HCT116 (cell line): Measurements from ENCODE around the gene RGS12.

Source experiments
- EGR1 ChIP-seq: IDR thresholded peaks from 2 replicates; pipeline ENCODE4 v1.6.1; 2012; ENCODE audit warnings: low read depth
- EZH2 ChIP-seq: fragments of 200-600 bp; sonication (generic); IDR thresholded peaks from 2 replicates; pipeline ENCODE4 v1.6.1; 2017; ENCODE audit warnings: antibody characterized with exemption, mixed run types
- EZH2phosphoT487 ChIP-seq: fragments of 200-600 bp; IDR thresholded peaks from 2 replicates; pipeline ENCODE4 v1.6.1; 2018; ENCODE audit warnings: antibody characterized with exemption, borderline replicate concordance
- POLR2A ChIP-seq: IDR thresholded peaks from 2 replicates; pipeline ENCODE4 v1.7.0; 2011; ENCODE audit warnings: borderline replicate concordance; ENCODE audit not compliant: insufficient read depth, insufficient read length; ENCODE audit errors: extremely low read depth
- SP1 ChIP-seq: IDR thresholded peaks from 2 replicates; pipeline ENCODE4 v1.6.1; 2012; ENCODE audit warnings: low read depth
- TCF7L2 ChIP-seq: IDR thresholded peaks from 2 replicates; pipeline ENCODE4 v1.7.0; 2011; ENCODE audit warnings: borderline replicate concordance, inconsistent platforms; ENCODE audit not compliant: insufficient read depth, insufficient read length; ENCODE audit errors: extremely low read depth
- YY1 ChIP-seq: IDR thresholded peaks from 2 replicates; pipeline ENCODE4 v1.6.1; 2011; ENCODE audit warnings: low read length, low read depth, moderate library complexity, mild to moderate bottlenecking; ENCODE audit not compliant: insufficient replicate concordance; ENCODE audit errors: extremely low read depth
- ZFX ChIP-seq: fragments of 450-650 bp; IDR thresholded peaks from 2 replicates; pipeline ENCODE4 v1.6.1; 2017
- ZNF274 ChIP-seq: fragments of 200-500 bp; sonication (Bioruptor generic); IDR thresholded peaks from 2 replicates; pipeline ENCODE4 v1.6.1; 2014; ENCODE audit warnings: mild to moderate bottlenecking, low read depth, low read length, inconsistent platforms
- TF ChIP-seq, protein P1 (sequence below): IDR thresholded peaks from 2 replicates; pipeline ENCODE4 v1.6.1; 2012
- TF ChIP-seq, protein P2 (sequence below), 3 experiments: fragments of 200-600 bp in 1 of 3; sonication (generic) in 1 of 3; IDR thresholded peaks in 2 of 3; conservative IDR thresholded peaks in 1 of 3; 2 replicates each; pipeline ENCODE4 v1.5.1; 2012 to 2017; ENCODE audit warnings: low read depth in 2 of 3, low read length in 2 of 3, antibody characterized with exemption in 1 of 3, borderline replicate concordance in 1 of 3, control low read depth in 1 of 3, mild to moderate bottlenecking in 1 of 3, mixed read lengths in 1 of 3, mixed run types in 1 of 3, moderate library complexity in 1 of 3; ENCODE audit not compliant: insufficient read depth in 1 of 3
- TF ChIP-seq, protein P3 (sequence below): IDR thresholded peaks from 2 replicates; pipeline ENCODE4 v1.6.1; 2012; ENCODE audit warnings: low read depth

DNA sequence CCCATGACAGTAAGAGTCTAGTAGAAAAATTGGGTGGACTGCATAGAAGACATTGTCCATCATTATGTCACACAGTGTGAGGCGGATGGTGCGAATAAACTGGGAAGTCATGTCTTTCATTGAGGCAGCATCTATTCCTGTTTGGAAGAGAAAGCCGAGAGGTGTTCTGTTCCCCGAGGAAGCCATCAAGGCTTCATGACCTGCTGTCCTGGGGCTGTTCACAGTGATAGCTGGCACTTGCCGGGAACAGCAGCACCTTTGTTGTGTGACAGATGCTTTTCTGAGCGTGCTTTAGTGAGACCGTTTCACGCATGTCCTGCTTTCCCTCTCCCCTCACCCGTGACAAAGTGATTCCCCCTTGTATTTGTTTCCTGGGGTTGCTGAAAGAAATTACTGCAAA is 20.3 kb downstream of the RGS12 start:
- TF ChIP-seq, protein P1, sequence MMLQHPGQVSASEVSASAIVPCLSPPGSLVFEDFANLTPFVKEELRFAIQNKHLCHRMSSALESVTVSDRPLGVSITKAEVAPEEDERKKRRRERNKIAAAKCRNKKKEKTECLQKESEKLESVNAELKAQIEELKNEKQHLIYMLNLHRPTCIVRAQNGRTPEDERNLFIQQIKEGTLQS, result no peak
- TF ChIP-seq EZH2 (no peak), POLR2A (no peak), EZH2phosphoT487 (no peak), EGR1 (no peak), ZFX (no peak), SP1 (no peak), TCF7L2 (no peak), YY1 (no peak), ZNF274 (no peak)
- TF ChIP-seq, protein P2, sequence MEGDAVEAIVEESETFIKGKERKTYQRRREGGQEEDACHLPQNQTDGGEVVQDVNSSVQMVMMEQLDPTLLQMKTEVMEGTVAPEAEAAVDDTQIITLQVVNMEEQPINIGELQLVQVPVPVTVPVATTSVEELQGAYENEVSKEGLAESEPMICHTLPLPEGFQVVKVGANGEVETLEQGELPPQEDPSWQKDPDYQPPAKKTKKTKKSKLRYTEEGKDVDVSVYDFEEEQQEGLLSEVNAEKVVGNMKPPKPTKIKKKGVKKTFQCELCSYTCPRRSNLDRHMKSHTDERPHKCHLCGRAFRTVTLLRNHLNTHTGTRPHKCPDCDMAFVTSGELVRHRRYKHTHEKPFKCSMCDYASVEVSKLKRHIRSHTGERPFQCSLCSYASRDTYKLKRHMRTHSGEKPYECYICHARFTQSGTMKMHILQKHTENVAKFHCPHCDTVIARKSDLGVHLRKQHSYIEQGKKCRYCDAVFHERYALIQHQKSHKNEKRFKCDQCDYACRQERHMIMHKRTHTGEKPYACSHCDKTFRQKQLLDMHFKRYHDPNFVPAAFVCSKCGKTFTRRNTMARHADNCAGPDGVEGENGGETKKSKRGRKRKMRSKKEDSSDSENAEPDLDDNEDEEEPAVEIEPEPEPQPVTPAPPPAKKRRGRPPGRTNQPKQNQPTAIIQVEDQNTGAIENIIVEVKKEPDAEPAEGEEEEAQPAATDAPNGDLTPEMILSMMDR (IDR thresholded peaks at IDR 0.05 in 2 of 3, conservative IDR thresholded peaks at IDR 0.05 in 1 of 3; ENCODE audit: borderline replicate concordance in 1 of 3, insufficient read depth in 1 of 3, low read depth in 2 of 3, low read length in 2 of 3), result no peak
- TF ChIP-seq, protein P3, sequence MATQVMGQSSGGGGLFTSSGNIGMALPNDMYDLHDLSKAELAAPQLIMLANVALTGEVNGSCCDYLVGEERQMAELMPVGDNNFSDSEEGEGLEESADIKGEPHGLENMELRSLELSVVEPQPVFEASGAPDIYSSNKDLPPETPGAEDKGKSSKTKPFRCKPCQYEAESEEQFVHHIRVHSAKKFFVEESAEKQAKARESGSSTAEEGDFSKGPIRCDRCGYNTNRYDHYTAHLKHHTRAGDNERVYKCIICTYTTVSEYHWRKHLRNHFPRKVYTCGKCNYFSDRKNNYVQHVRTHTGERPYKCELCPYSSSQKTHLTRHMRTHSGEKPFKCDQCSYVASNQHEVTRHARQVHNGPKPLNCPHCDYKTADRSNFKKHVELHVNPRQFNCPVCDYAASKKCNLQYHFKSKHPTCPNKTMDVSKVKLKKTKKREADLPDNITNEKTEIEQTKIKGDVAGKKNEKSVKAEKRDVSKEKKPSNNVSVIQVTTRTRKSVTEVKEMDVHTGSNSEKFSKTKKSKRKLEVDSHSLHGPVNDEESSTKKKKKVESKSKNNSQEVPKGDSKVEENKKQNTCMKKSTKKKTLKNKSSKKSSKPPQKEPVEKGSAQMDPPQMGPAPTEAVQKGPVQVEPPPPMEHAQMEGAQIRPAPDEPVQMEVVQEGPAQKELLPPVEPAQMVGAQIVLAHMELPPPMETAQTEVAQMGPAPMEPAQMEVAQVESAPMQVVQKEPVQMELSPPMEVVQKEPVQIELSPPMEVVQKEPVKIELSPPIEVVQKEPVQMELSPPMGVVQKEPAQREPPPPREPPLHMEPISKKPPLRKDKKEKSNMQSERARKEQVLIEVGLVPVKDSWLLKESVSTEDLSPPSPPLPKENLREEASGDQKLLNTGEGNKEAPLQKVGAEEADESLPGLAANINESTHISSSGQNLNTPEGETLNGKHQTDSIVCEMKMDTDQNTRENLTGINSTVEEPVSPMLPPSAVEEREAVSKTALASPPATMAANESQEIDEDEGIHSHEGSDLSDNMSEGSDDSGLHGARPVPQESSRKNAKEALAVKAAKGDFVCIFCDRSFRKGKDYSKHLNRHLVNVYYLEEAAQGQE, result no peak
